ENCODE results near the gene DNAJC6.

DNAJC6 gene

DNA sequence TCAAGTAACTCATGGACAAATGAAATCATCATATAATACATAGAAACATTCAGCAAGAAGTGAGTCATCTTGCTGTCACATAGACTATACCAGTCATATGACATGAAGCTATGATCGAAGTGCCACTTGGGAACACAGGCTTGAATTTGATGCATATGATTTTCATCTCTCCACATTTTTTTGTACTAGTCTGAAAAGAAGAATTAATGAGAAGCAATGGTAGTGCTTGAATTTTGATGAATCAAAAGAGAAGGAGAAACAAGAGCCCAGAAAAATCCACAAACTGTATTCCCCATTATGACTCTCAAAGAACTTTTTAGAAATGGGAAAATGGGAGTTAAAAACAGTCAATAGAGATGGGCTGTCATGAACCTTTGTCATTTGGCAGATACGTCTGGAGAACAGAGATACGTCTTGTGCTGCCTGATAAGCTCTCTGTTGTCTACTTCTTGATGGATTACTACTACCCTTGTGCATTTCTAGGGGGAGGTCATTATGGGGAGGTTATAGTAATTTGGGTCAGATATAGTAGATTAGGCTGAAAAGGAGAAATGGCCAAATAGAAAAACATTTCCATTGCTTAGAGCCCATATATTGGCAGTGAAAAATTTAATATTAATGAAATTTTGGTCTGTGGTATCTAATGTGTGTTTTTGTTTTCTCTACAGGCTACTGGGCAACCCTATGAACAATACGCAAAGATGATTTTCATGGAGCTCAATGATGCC is 103.1 kb downstream of the DNAJC6 start:
- DNase-seq (ENCODE audit: insufficient read length, low spot score) (no peak), FAIRE-seq (no peak)
- no peak for TF ChIP-seq POLR2AphosphoS5 (IDR thresholded peaks at IDR 0.05; ENCODE audit: low read depth, low read length)
- TF ChIP-seq TAF1 (IDR thresholded peaks at IDR 0.05; ENCODE audit: low read depth, low read length), result no peak

- FAIRE-seq (no peak), DNase-seq (ENCODE audit: insufficient read length, low spot score) (no peak)
- TF ChIP-seq SPI1 (IDR thresholded peaks at IDR 0.05; ENCODE audit: low read depth, low read length), result no peak
- no peak for TF ChIP-seq TAF1 (IDR thresholded peaks at IDR 0.05; ENCODE audit: low read depth, low read length)
- no peak for TF ChIP-seq PAX5 (IDR thresholded peaks at IDR 0.05; ENCODE audit: insufficient read depth, low read length, severe bottlenecking)
- TF ChIP-seq POLR2AphosphoS5 (IDR thresholded peaks at IDR 0.05; ENCODE audit: low read depth, low read length), result no peak
- TF ChIP-seq POLR2A (IDR thresholded peaks at IDR 0.05; ENCODE audit: low read depth, low read length), result no peak
- TF ChIP-seq POU2F2 (IDR thresholded peaks at IDR 0.05; ENCODE audit: low read depth, low read length), result no peak
These were observed 103.6 kb downstream of the DNAJC6 start for GRCh38 chr1:65412984-65413375.

- FAIRE-seq, result no peak
- no peak for DNase-seq (ENCODE audit: insufficient read length, low spot score)
- TF ChIP-seq POLR2A (IDR thresholded peaks at IDR 0.05; ENCODE audit: low read depth, low read length) (no peak), PAX5 (IDR thresholded peaks at IDR 0.05; ENCODE audit: insufficient read depth, low read length, severe bottlenecking) (no peak), POU2F2 (IDR thresholded peaks at IDR 0.05; ENCODE audit: low read depth, low read length) (no peak), TAF1 (IDR thresholded peaks at IDR 0.05; ENCODE audit: low read depth, low read length) (no peak), SPI1 (IDR thresholded peaks at IDR 0.05; ENCODE audit: low read depth, low read length) (no peak), POLR2AphosphoS5 (IDR thresholded peaks at IDR 0.05; ENCODE audit: low read depth, low read length) (no peak)
These were observed 105.2 kb downstream of the DNAJC6 start for GRCh38 chr1:65414538-65414937.

- no peak for DNase-seq (ENCODE audit: insufficient read length, low spot score)
- no peak for FAIRE-seq
- TF ChIP-seq POLR2A (IDR thresholded peaks at IDR 0.05; ENCODE audit: low read depth, low read length) (no peak), POLR2AphosphoS5 (IDR thresholded peaks at IDR 0.05; ENCODE audit: low read depth, low read length) (no peak), TAF1 (IDR thresholded peaks at IDR 0.05; ENCODE audit: low read depth, low read length) (no peak), PAX5 (IDR thresholded peaks at IDR 0.05; ENCODE audit: insufficient read depth, low read length, severe bottlenecking) (no peak), SPI1 (IDR thresholded peaks at IDR 0.05; ENCODE audit: low read depth, low read length) (no peak), POU2F2 (IDR thresholded peaks at IDR 0.05; ENCODE audit: low read depth, low read length) (no peak)
These were observed 107.4 kb downstream of the DNAJC6 start for GRCh38 chr1:65416767-65417166.

DNA sequence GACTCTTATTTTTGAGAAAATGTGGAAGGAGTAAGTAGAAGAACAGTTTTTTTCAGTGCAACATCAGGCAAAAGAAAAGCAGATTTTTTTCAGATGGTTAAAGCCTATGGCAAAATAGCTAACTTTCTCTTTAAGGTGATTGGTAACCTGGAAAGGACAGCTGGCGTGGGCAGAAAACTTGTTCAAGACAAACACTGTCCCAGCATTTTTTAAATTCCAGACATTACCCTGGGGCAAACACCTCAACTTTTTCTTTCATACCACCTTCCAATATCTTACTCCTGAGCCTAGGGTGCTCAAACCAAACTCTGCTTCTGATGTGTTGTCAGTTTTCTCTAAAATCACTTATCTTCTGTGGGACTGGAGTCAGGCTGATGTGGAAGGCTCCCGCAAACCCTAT is 108.4 kb downstream of the DNAJC6 start:
- DNase-seq (ENCODE audit: insufficient read length, low spot score) (no peak), FAIRE-seq (no peak)
- TF ChIP-seq POLR2A (IDR thresholded peaks at IDR 0.05; ENCODE audit: low read depth, low read length) (no peak), TAF1 (IDR thresholded peaks at IDR 0.05; ENCODE audit: low read depth, low read length) (no peak), POU2F2 (IDR thresholded peaks at IDR 0.05; ENCODE audit: low read depth, low read length) (no peak), PAX5 (IDR thresholded peaks at IDR 0.05; ENCODE audit: insufficient read depth, low read length, severe bottlenecking) (no peak), SPI1 (IDR thresholded peaks at IDR 0.05; ENCODE audit: low read depth, low read length) (no peak), POLR2AphosphoS5 (IDR thresholded peaks at IDR 0.05; ENCODE audit: low read depth, low read length) (no peak)

- FAIRE-seq, result no peak
- TF ChIP-seq TAF1 (IDR thresholded peaks at IDR 0.05; ENCODE audit: low read depth, low read length) (no peak), POLR2A (IDR thresholded peaks at IDR 0.05; ENCODE audit: low read depth, low read length) (no peak), POLR2AphosphoS5 (IDR thresholded peaks at IDR 0.05; ENCODE audit: low read depth, low read length) (no peak), POU2F2 (IDR thresholded peaks at IDR 0.05; ENCODE audit: low read depth, low read length) (no peak), SPI1 (IDR thresholded peaks at IDR 0.05; ENCODE audit: low read depth, low read length) (no peak), PAX5 (IDR thresholded peaks at IDR 0.05; ENCODE audit: insufficient read depth, low read length, severe bottlenecking) (no peak)
- no peak for DNase-seq (ENCODE audit: insufficient read length, low spot score)
These were observed 109.3 kb downstream of the DNAJC6 start for GRCh38 chr1:65418522-65419185.

- DNase-seq (ENCODE audit: insufficient read length, low spot score) (peak; percentile 89), FAIRE-seq (peak; percentile 66)
- TF ChIP-seq TAF1 (IDR thresholded peaks at IDR 0.05; ENCODE audit: low read depth, low read length) (no peak), SPI1 (IDR thresholded peaks at IDR 0.05; ENCODE audit: low read depth, low read length) (no peak), POU2F2 (IDR thresholded peaks at IDR 0.05; ENCODE audit: low read depth, low read length) (peak; percentile 17; the same call in 1 of the 2 replicates), PAX5 (IDR thresholded peaks at IDR 0.05; ENCODE audit: insufficient read depth, low read length, severe bottlenecking) (no peak), POLR2A (IDR thresholded peaks at IDR 0.05; ENCODE audit: low read depth, low read length) (no peak)
These were observed 110.6 kb downstream of the DNAJC6 start for GRCh38 chr1:65419681-65420589.

DNA sequence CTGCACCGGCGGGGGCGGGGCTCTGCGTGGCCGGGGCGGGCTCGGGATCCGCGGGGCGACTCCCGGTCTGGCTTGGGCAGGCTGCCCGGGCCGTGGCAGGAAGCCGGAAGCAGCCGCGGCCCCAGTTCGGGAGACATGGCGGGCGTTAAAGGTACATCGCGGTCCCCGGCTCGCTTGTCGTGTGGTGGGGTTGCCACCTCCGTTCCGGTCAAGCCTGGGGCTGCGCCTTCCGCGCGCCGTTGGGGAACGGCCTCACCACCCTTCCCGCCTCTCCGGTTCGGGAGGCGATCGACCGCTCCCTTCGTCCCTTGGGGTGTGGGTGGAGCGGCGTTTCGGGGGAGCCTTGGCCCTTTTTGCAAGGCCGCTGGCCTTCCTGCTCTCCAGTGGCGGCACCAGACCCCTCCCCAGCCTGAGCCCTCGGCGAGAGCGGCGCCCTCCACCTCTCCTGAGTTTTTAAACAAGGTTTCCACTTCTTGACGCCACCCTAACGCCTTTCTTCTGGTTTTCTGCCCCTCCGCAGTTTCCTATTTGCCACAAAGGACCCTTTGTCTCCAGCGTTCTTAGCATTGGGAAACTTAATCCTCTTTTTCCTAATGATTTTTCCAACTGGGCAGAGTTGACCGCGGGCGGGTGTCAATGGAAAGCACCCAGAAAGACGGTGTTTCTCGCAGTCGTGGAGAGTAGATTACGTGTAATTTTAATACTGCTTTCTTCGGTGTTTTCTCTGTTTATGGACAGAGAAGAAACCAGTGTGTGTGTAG is 111.4 kb downstream of the DNAJC6 start, which contains the start of the genes LEPR and LEPROT:
Gene LEPR (plus strand): TSS at position 79 of the 761 bp plus-strand sequence. CDS start 144,898 bp downstream, outside the sequence.
Gene LEPROT (plus strand): TSS at position 79 of the 761 bp plus-strand sequence. CDS start 57 bp downstream, at position 136.
- DNase-seq (ENCODE audit: insufficient read length, low spot score), result no peak
- TF ChIP-seq TAF1 (IDR thresholded peaks at IDR 0.05; ENCODE audit: low read depth, low read length), result no peak
- TF ChIP-seq SPI1 (IDR thresholded peaks at IDR 0.05; ENCODE audit: low read depth, low read length), result no peak
- peak; percentile 69 for TF ChIP-seq POLR2A (IDR thresholded peaks at IDR 0.05; ENCODE audit: low read depth, low read length)
- no peak for TF ChIP-seq PAX5 (IDR thresholded peaks at IDR 0.05; ENCODE audit: insufficient read depth, low read length, severe bottlenecking)
- no peak for TF ChIP-seq POLR2AphosphoS5 (IDR thresholded peaks at IDR 0.05; ENCODE audit: low read depth, low read length)
- peak; percentile 92 for FAIRE-seq
